Skeletal muscle tissue (tissue), 4 donors: ENCODE measurements around the gene XRN2. TPM values are rescaled to one million over a fixed set of nuclear protein-coding genes. Genes with fewer than 3 reads are reported as not detected.

ENCODE experiments used
- H3K27ac ChIP-seq: one replicate; pipeline ENCODE4 v1.7.0; 2013; ENCODE audit warnings: mild to moderate bottlenecking, low read depth, low read length, inconsistent platforms
- H3K27me3 ChIP-seq, 3 donors: one replicate each; pipeline ENCODE4 v1.7.0; 2013; ENCODE audit warnings: low read length in 3 of 3; ENCODE audit not compliant: control insufficient read depth in 3 of 3, insufficient read depth in 3 of 3
- H3K36me3 ChIP-seq, 3 donors: one replicate each; pipeline ENCODE4 v1.7.0; 2013; ENCODE audit warnings: low read length in 3 of 3; ENCODE audit not compliant: control insufficient read depth in 3 of 3, insufficient read depth in 3 of 3
- H3K4me1 ChIP-seq, 3 donors: one replicate each; pipeline ENCODE4 v1.7.0; 2013; ENCODE audit warnings: low read length in 3 of 3, mild to moderate bottlenecking in 3 of 3; ENCODE audit not compliant: control insufficient read depth in 3 of 3, insufficient read depth in 3 of 3
- H3K4me3 ChIP-seq, 3 donors: one replicate each; pipeline ENCODE4 v1.7.0; 2013; ENCODE audit warnings: low read length in 3 of 3
- H3K9ac ChIP-seq, 3 donors: one replicate each; pipeline ENCODE4 v1.7.0; 2013; ENCODE audit warnings: low read length in 3 of 3, mild to moderate bottlenecking in 3 of 3, moderate library complexity in 2 of 3, low read depth in 1 of 3
- H3K9me3 ChIP-seq, 3 donors: one replicate each; pipeline ENCODE4 v1.7.0; 2013; ENCODE audit warnings: low read length in 3 of 3; ENCODE audit not compliant: control insufficient read depth in 3 of 3
- total RNA-seq: library from RNA; depleted of rRNA; stranded (reverse); fragments of >200 nt; gene quantifications from one replicate; pipeline ENCODE4 v1.2.3, GENCODE V29; 2014
- donor health status: Osteomylitis.

Gene XRN2
- total RNA-seq, 1 donor from 2014 or later, result 53.8 TPM

GRCh38 chr20:21340991-21341697 is 38.0 kb downstream of the XRN2 start:
- H3K36me3 ChIP-seq, result peaks cover 5 to 50% (median 33%) of the 10 kb centered on the region in 3 donors
- no peak overlapping the region for H3K9ac ChIP-seq
- no peaks in the 10 kb centered on the region for H3K9me3 ChIP-seq
- no peaks in the 10 kb centered on the region for H3K4me1 ChIP-seq
- no peaks in the 10 kb centered on the region for H3K27me3 ChIP-seq
- no peak overlapping the region for H3K4me3 ChIP-seq
- no peak overlapping the region for H3K27ac ChIP-seq

- Histone ChIP-seq H3K4me3 (no peak overlapping the region), H3K27me3 (no peaks in the 10 kb centered on the region), H3K9me3 (no peaks in the 10 kb centered on the region), H3K27ac (no peak overlapping the region), H3K4me1 (no peaks in the 10 kb centered on the region), H3K9ac (no peak overlapping the region), H3K36me3 (peaks cover 2 to 43% (median 37%) of the 10 kb centered on the region in 3 donors)
Measured at GRCh38 chr20:21342656-21343345, 39.7 kb downstream of the XRN2 start.

- no peak overlapping the region for H3K9ac ChIP-seq
- no peaks in the 10 kb centered on the region for H3K9me3 ChIP-seq
- peaks cover 2 to 38% (median 28%) of the 10 kb centered on the region in 3 donors for H3K36me3 ChIP-seq
- no peak overlapping the region for H3K27ac ChIP-seq
- no peaks in the 10 kb centered on the region for H3K27me3 ChIP-seq
- no peak overlapping the region for H3K4me3 ChIP-seq
- no peaks in the 10 kb centered on the region for H3K4me1 ChIP-seq
Measured at GRCh38 chr20:21344206-21344900, 41.2 kb downstream of the XRN2 start.

GRCh38 chr20:21344961-21345360 is 41.8 kb downstream of the XRN2 start:
- no peaks in the 10 kb centered on the region for H3K9me3 ChIP-seq
- H3K36me3 ChIP-seq, result peaks cover 2 to 33% (median 26%) of the 10 kb centered on the region in 3 donors

GRCh38 chr20:21352703-21353102 is 49.6 kb downstream of the XRN2 start:
- no peaks in the 10 kb centered on the region for H3K9me3 ChIP-seq
- H3K27me3 ChIP-seq, result no peaks in the 10 kb centered on the region
- H3K27ac ChIP-seq, result no peak overlapping the region
- H3K36me3 ChIP-seq, result peaks cover 6 to 24% (median 9%) of the 10 kb centered on the region in 3 donors
- no peak overlapping the region for H3K9ac ChIP-seq
- H3K4me3 ChIP-seq, result no peak overlapping the region
- no peaks in the 10 kb centered on the region for H3K4me1 ChIP-seq

More at GRCh38 chr20:21344961-21345360, 41.8 kb downstream of the XRN2 start:
- Histone ChIP-seq H3K4me1 (no peaks in the 10 kb centered on the region), H3K9ac (no peak overlapping the region), H3K4me3 (no peak overlapping the region), H3K27ac (no peak overlapping the region), H3K27me3 (no peaks in the 10 kb centered on the region)

GRCh38 chr20:21353236-21353635 is 50.1 kb downstream of the XRN2 start:
- H3K4me3 ChIP-seq, result no peak overlapping the region
- no peak overlapping the region for H3K9ac ChIP-seq
- no peak overlapping the region for H3K27ac ChIP-seq
- H3K36me3 ChIP-seq, result peaks cover 8 to 28% (median 12%) of the 10 kb centered on the region in 3 donors
- no peaks in the 10 kb centered on the region for H3K9me3 ChIP-seq
- H3K4me1 ChIP-seq, result no peaks in the 10 kb centered on the region
- H3K27me3 ChIP-seq, result no peaks in the 10 kb centered on the region

- Histone ChIP-seq H3K27me3 (no peaks in the 10 kb centered on the region), H3K4me1 (no peaks in the 10 kb centered on the region), H3K4me3 (no peak overlapping the region), H3K9ac (no peak overlapping the region), H3K36me3 (peaks cover 11 to 32% (median 12%) of the 10 kb centered on the region in 3 donors), H3K9me3 (no peaks in the 10 kb centered on the region), H3K27ac (no peak overlapping the region)
Measured at GRCh38 chr20:21355981-21356380, 52.9 kb downstream of the XRN2 start.

- Histone ChIP-seq H3K27me3 (no peaks in the 10 kb centered on the region), H3K36me3 (peaks cover 11 to 29% (median 12%) of the 10 kb centered on the region in 3 donors), H3K9me3 (no peaks in the 10 kb centered on the region)
Measured at GRCh38 chr20:21356386-21356785, 53.3 kb downstream of the XRN2 start.

GRCh38 chr20:21357844-21358243 is 54.7 kb downstream of the XRN2 start:
- Histone ChIP-seq H3K36me3 (peaks cover 14 to 33% (median 17%) of the 10 kb centered on the region in 3 donors), H3K4me1 (no peaks in the 10 kb centered on the region), H3K4me3 (no peak overlapping the region), H3K9ac (no peak overlapping the region), H3K27ac (no peak overlapping the region), H3K27me3 (no peaks in the 10 kb centered on the region), H3K9me3 (no peaks in the 10 kb centered on the region)

More at GRCh38 chr20:21356386-21356785, 53.3 kb downstream of the XRN2 start:
- H3K4me3 ChIP-seq, result no peak overlapping the region
- H3K9ac ChIP-seq, result no peak overlapping the region
- no peak overlapping the region for H3K27ac ChIP-seq
- no peaks in the 10 kb centered on the region for H3K4me1 ChIP-seq

GRCh38 chr20:21358737-21359136 is 55.6 kb downstream of the XRN2 start:
- peaks cover 20 to 33% (median 20%) of the 10 kb centered on the region in 3 donors for H3K36me3 ChIP-seq

More at GRCh38 chr20:21358737-21359136, 55.6 kb downstream of the XRN2 start:
- Histone ChIP-seq H3K27me3 (no peaks in the 10 kb centered on the region), H3K4me1 (no peaks in the 10 kb centered on the region), H3K9me3 (no peaks in the 10 kb centered on the region), H3K9ac (no peak overlapping the region), H3K4me3 (no peak overlapping the region), H3K27ac (no peak overlapping the region)
